ENCODE measurements around the gene WDFY1.

The WDFY1 gene

GRCh38 chr2:223852281-223852795, 92.8 kb downstream of the WDFY1 start:
- DNase-seq, result no peak

- DNase-seq, result no peak
Measured at GRCh38 chr2:223847410-223847809, 97.7 kb downstream of the WDFY1 start.

GRCh38 chr2:223846515-223846914, 98.6 kb downstream of the WDFY1 start:
- DNase-seq, result no peak

GRCh38 chr2:223841436-223842190, 103.5 kb downstream of the WDFY1 start:
- no peak for DNase-seq

- peak; percentile 82 for DNase-seq
Measured at GRCh38 chr2:223837287-223838061, 107.7 kb downstream of the WDFY1 start, which contains the start of gene AP1S3. TSS of gene AP1S3 (minus strand) at chr2:223837582. CDS start at chr2:223837450, 132 bp downstream.

- DNase-seq, result no peak
Measured at GRCh38 chr2:223835701-223836532, 109.2 kb downstream of the WDFY1 start.

- DNase-seq, result no peak
Measured at GRCh38 chr2:223834431-223834830, 110.7 kb downstream of the WDFY1 start.

GRCh38 chr2:223832241-223832903, 112.8 kb downstream of the WDFY1 start:
- DNase-seq, result no peak

GRCh38 chr2:223829128-223829527, 116.0 kb downstream of the WDFY1 start:
- no peak for DNase-seq

- no peak for DNase-seq
Measured at GRCh38 chr2:223828314-223828713, 116.8 kb downstream of the WDFY1 start.

- DNase-seq, result no peak
Measured at GRCh38 chr2:223826995-223827394, 118.1 kb downstream of the WDFY1 start.

Data from NCI-H2171 (cell line).